ENCODE results near the gene BPIFB6.

The BPIFB6 gene

DNA sequence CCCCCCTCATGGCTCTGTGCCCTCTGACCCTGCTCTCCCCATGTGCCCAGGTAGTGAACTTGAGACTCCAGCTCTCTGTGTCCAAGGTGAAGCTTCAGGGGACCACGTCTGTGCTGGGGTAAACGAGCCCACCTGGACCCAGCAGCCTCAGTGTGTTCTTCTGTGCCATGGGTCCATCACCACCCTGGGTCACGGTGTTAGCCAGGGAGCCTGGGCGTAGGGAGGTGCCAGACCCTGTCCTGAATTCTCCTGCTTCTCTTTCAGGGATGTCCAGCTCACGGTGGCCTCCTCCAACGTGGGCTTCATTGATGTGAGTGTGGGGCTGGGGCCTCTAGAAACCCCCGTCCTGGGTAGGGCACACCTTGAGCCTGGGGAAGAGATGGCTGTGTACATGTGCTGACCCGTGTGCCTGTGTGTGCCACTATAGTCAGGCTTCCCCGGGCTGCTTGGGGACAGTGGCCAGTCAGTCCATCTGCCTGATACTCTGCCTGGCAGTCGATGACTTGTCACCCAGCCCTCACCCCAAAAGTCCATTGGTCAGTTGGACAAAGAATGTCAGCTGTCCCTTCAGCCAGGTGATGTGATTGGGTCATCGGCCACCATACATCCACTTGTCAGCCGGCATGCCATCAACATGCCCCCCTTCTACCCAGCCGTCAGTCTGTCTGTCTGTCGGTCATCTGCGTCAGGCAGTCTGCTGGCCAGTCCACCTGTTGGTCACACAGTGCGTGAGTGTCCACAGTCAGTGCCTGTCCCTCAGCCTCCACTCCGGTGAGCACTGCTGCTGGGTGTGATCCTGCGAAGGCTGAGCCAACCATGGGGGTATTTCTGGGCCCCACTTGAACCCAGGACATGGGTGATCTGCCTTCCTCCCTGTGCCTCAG lies 10.9 kb upstream of the BPIFB6 start:
- TF ChIP-seq, protein P1, sequence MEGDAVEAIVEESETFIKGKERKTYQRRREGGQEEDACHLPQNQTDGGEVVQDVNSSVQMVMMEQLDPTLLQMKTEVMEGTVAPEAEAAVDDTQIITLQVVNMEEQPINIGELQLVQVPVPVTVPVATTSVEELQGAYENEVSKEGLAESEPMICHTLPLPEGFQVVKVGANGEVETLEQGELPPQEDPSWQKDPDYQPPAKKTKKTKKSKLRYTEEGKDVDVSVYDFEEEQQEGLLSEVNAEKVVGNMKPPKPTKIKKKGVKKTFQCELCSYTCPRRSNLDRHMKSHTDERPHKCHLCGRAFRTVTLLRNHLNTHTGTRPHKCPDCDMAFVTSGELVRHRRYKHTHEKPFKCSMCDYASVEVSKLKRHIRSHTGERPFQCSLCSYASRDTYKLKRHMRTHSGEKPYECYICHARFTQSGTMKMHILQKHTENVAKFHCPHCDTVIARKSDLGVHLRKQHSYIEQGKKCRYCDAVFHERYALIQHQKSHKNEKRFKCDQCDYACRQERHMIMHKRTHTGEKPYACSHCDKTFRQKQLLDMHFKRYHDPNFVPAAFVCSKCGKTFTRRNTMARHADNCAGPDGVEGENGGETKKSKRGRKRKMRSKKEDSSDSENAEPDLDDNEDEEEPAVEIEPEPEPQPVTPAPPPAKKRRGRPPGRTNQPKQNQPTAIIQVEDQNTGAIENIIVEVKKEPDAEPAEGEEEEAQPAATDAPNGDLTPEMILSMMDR (conservative IDR thresholded peaks at IDR 0.05; ENCODE audit: low read depth): no peak
- no peak overlapping the region for H3K27ac ChIP-seq
- ChIA-PET POLR2A (ENCODE audit: low non-redundant PET) (no interaction called here), CTCF (interaction anchor here (0.6 kb wide), 3 partner anchors 10 to 207 kb away, joined by 3 to 5 read pairs (median 4); no protein-coding TSS in a partner anchor)
- no peak for DNase-seq (ENCODE audit: low spot score)

- no peak for DNase-seq (ENCODE audit: low spot score)
- H3K27ac ChIP-seq: no peak overlapping the region
- ChIA-PET POLR2A (ENCODE audit: low non-redundant PET) (no interaction called here), CTCF (interaction anchor here (0.7 to 1.1 kb wide), 2 partner anchors 11 to 46 kb away, joined by 4 to 6 read pairs; no protein-coding TSS in a partner anchor)
- TF ChIP-seq, protein P1 (conservative IDR thresholded peaks at IDR 0.05; ENCODE audit: low read depth): no peak
Observed at GRCh38 chr20:33021879-33022278, 9.6 kb upstream of the BPIFB6 start.

GRCh38 chr20:33022289-33022688 lies 9.2 kb upstream of the BPIFB6 start:
- DNase-seq (ENCODE audit: low spot score): no peak
- TF ChIP-seq, protein P1 (conservative IDR thresholded peaks at IDR 0.05; ENCODE audit: low read depth): no peak
- POLR2A ChIA-PET (ENCODE audit: low non-redundant PET): no interaction called here
- H3K27ac ChIP-seq: no peak overlapping the region
- CTCF ChIA-PET: interaction anchor here (0.6 to 1.1 kb wide), 2 partner anchors 10 to 30 kb away, joined by 3 to 6 read pairs; no protein-coding TSS in a partner anchor

- DNase-seq (ENCODE audit: low spot score): no peak
- TF ChIP-seq, protein P1 (conservative IDR thresholded peaks at IDR 0.05; ENCODE audit: low read depth): no peak
- H3K27ac ChIP-seq: no peak overlapping the region
- ChIA-PET CTCF (interaction anchor here (0.6 kb wide), 1 partner anchor 31 kb away, joined by 3 read pairs; no protein-coding TSS in a partner anchor), POLR2A (ENCODE audit: low non-redundant PET) (no interaction called here)
Observed at GRCh38 chr20:33022694-33023438, 8.6 kb upstream of the BPIFB6 start.

DNA sequence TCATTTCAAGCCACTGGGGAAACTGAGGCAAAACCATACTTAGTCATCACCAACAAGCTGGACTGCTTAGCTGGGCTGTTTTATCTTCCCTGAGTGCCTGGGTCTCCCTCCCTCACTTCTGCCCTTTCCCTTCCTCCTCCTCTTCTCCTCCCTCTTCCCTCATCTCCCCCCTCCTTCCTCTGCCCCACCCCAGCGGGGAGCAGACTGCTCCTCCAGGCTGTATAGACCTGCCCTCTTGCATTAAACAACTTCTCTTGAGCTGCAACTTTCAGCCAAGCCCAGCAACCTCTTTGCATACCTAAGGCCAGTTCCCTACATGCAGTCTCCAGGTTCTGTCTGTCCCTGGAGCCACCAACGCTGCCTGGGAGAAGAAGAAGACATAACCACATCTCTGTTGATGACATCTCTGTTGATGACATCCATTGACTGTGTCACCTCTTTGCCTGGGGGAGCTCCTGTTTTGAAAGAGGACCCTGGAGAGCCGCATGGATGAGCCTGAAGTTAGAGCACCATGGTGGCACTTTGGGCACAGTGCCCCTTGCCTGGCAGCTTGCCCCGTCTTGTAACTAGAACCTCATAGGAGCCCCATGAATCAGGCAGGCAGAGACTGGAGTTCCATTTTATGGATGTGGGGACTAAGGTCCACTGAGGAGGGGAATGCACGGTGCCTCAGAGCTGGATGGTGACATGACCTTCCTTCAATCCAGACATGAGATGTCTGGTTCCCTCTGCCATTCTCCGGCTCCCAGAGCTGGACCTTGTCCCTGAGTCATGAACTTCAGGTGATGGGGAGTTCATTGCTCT lies 7.8 kb upstream of the BPIFB6 start:
- ChIA-PET POLR2A (ENCODE audit: low non-redundant PET) (no interaction called here), CTCF (interaction anchor here (0.6 kb wide), 1 partner anchor 89 kb away, joined by 7 read pairs; no protein-coding TSS in a partner anchor)
- no peak overlapping the region for H3K27ac ChIP-seq
- TF ChIP-seq, protein P1 (conservative IDR thresholded peaks at IDR 0.05; ENCODE audit: low read depth): no peak
- no peak for DNase-seq (ENCODE audit: low spot score)

- TF ChIP-seq, protein P1 (conservative IDR thresholded peaks at IDR 0.05; ENCODE audit: low read depth): no peak
- ChIA-PET POLR2A (ENCODE audit: low non-redundant PET) (no interaction called here), CTCF (no interaction called here)
- no peak for DNase-seq (ENCODE audit: low spot score)
- no peak overlapping the region for H3K27ac ChIP-seq
Observed at GRCh38 chr20:33024243-33024560, 7.2 kb upstream of the BPIFB6 start.

Data from RWPE1 (cell line).